CD14-positive monocyte (primary cell): ENCODE results near the gene MYL4. TPM values are rescaled to one million over a fixed set of nuclear protein-coding genes. Genes with fewer than 3 reads are reported as not detected.

Experiments
- DNase-seq, 3 donors: peaks; one replicate each; pipeline ENCODE4 v3.0.0-alpha.2; 2011 to 2022
- H2AFZ ChIP-seq: 2 replicates; pipeline ENCODE4 v1.6.0; 2012; ENCODE audit warnings: mild to moderate bottlenecking, low read depth, low read length, inconsistent platforms; ENCODE audit not compliant: insufficient read depth, poor library complexity, severe bottlenecking
- H3K27ac ChIP-seq, 2 donors: 1 replicate in 1 of 2; 2 replicates in 1 of 2; pipeline ENCODE4 v1.5.1; 2012 to 2013; ENCODE audit warnings: low read length in 2 of 2, control low read depth in 1 of 2, inconsistent platforms in 1 of 2, low read depth in 1 of 2, mild to moderate bottlenecking in 1 of 2
- H3K27me3 ChIP-seq, 2 donors: one replicate each; pipeline versions ENCODE4 v1.6.0 to v1.6.1; 2011 to 2013; ENCODE audit warnings: low read length in 2 of 2; ENCODE audit not compliant: control insufficient read depth in 2 of 2, insufficient read depth in 2 of 2
- H3K36me3 ChIP-seq, 2 donors: replicated peaks in 1 of 2; 1 replicate in 1 of 2; 2 replicates in 1 of 2; pipeline versions ENCODE4 v1.5.1 to v1.6.1; 2012 to 2013; ENCODE audit warnings: low read length in 2 of 2, control low read depth in 1 of 2, inconsistent platforms in 1 of 2, mild to moderate bottlenecking in 1 of 2; ENCODE audit not compliant: insufficient read depth in 2 of 2, control insufficient read depth in 1 of 2
- H3K4me1 ChIP-seq, 2 donors: 1 replicate in 1 of 2; 2 replicates in 1 of 2; pipeline versions ENCODE4 v1.5.1 to v1.6.1; 2012 to 2013; ENCODE audit warnings: low read length in 2 of 2, control low read depth in 1 of 2, inconsistent platforms in 1 of 2, mild to moderate bottlenecking in 1 of 2, moderate library complexity in 1 of 2; ENCODE audit not compliant: insufficient read depth in 2 of 2, control insufficient read depth in 1 of 2
- H3K4me2 ChIP-seq: replicated peaks from 2 replicates; pipeline ENCODE3; 2012; ENCODE audit warnings: low read length, moderate library complexity, mild to moderate bottlenecking; ENCODE audit not compliant: poor library complexity, severe bottlenecking; ENCODE audit errors: extremely low read depth
- H3K4me3 ChIP-seq, 3 experiments: fragments of 200-600 bp in 1 of 3; sonication (generic) in 1 of 3; replicated peaks in 1 of 3; 1 replicate in 2 of 3; 2 replicates in 1 of 3; pipeline ENCODE4 v1.5.1; 2011 to 2013; ENCODE audit warnings: low read length in 3 of 3, mild to moderate bottlenecking in 3 of 3, control low read depth in 2 of 3, low read depth in 2 of 3, inconsistent platforms in 1 of 3, moderate library complexity in 1 of 3
- H3K79me2 ChIP-seq: 2 replicates; pipeline ENCODE4 v1.6.0; 2012; ENCODE audit warnings: mild to moderate bottlenecking, control low read depth, inconsistent platforms, low read length, moderate library complexity; ENCODE audit not compliant: insufficient read depth
- H3K9ac ChIP-seq: 2 replicates; pipeline ENCODE4 v1.6.0; 2017; ENCODE audit warnings: low read length, mild to moderate bottlenecking; ENCODE audit not compliant: insufficient read depth, poor library complexity, severe bottlenecking
- H3K9me3 ChIP-seq, 2 donors: replicated peaks in 1 of 2; 1 replicate in 1 of 2; 2 replicates in 1 of 2; pipeline versions ENCODE4 v1.5.1 to v1.6.1; 2012 to 2013; ENCODE audit warnings: low read length in 2 of 2, control low read depth in 1 of 2; ENCODE audit not compliant: control insufficient read depth in 1 of 2, insufficient read depth in 1 of 2
- H4K20me1 ChIP-seq: 2 replicates; pipeline ENCODE4 v1.6.0; 2012; ENCODE audit warnings: mild to moderate bottlenecking, low read length, control low read depth, moderate library complexity; ENCODE audit not compliant: insufficient read depth
- H3K27ac Mint-ChIP-seq, 7 donors: one replicate each; pipeline ENCODE4 v1.8.0; 2020; ENCODE audit warnings: mild to moderate bottlenecking in 7 of 7, mixed read lengths in 7 of 7, moderate library complexity in 6 of 7, inconsistent platforms in 2 of 7
- H3K27me3 Mint-ChIP-seq, 3 donors: one replicate each; pipeline ENCODE4 v1.8.0; 2021 to 2022; ENCODE audit warnings: low read depth in 3 of 3, mild to moderate bottlenecking in 3 of 3, mixed read lengths in 3 of 3, moderate library complexity in 3 of 3, inconsistent platforms in 1 of 3
- H3K36me3 Mint-ChIP-seq, 2 donors: one replicate each; pipeline ENCODE4 v1.8.0; 2020; ENCODE audit warnings: mixed read lengths in 2 of 2, inconsistent platforms in 1 of 2, mild to moderate bottlenecking in 1 of 2
- H3K4me1 Mint-ChIP-seq: one replicate; pipeline ENCODE4 v1.8.0; 2020; ENCODE audit warnings: mild to moderate bottlenecking, mixed read lengths
- H3K4me3 Mint-ChIP-seq, 2 donors: one replicate each; pipeline ENCODE4 v1.8.0; 2020; ENCODE audit warnings: mild to moderate bottlenecking in 2 of 2, mixed read lengths in 2 of 2, moderate library complexity in 1 of 2
- H3K9me3 Mint-ChIP-seq, 7 donors: one replicate each; pipeline ENCODE4 v1.8.0; 2020 to 2022; ENCODE audit warnings: mixed read lengths in 7 of 7, mild to moderate bottlenecking in 6 of 7, moderate library complexity in 6 of 7, inconsistent platforms in 2 of 7
- CTCF ChIP-seq: fragments of 200-600 bp; IDR thresholded peaks from one replicate; pipeline ENCODE4 v1.8.0; 2022; ENCODE audit warnings: antibody characterized with exemption, mild to moderate bottlenecking
- WGBS: methylation state at CpG from one replicate; pipeline ENCODE4 v1.1.5; 2013; ENCODE audit warnings: missing lambda C conversion rate; ENCODE audit not compliant: insufficient coverage; 5-methylcytosine and 5-hydroxymethylcytosine counted together
- intact Hi-C, 2 donors: fragments of 100-400 bp; cut with micrococcal nuclease; formaldehyde crosslinking; loops; one replicate each; pipeline versions ENCODE4 v1.15.0 to v1.15.1; 2023
- polyA plus RNA-seq, 3 donors: library from polyadenylated mRNA; depleted of rRNA in 1 of 3; unstranded in 2 of 3; stranded (reverse) in 1 of 3; fragments of 300-500 nt in 2 of 3; fragments of >200 nt in 1 of 3; fragmentation: Illumina TruSeq in 2 of 3; gene quantifications; 1 replicate in 2 of 3; 2 replicates in 1 of 3; pipeline ENCODE4 v1.2.3, GENCODE V29; 2012 to 2021

The MYL4 gene
- polyA plus RNA-seq, 3 donors = 0.43 TPM; not detected in 2

GRCh38 chr17:47232465-47232864, 23.3 kb downstream of the MYL4 start:
- Histone ChIP-seq H3K27ac (no peak overlapping the region), H3K9me3 (peaks cover 0 to 12% of the 10 kb centered on the region in 2 donors), H3K36me3 (no peaks in the 10 kb centered on the region), H3K79me2 (no peaks in the 10 kb centered on the region), H3K27me3 (no peaks in the 10 kb centered on the region), H3K4me3 (no peak overlapping the region), H3K4me1 (peaks cover 9% of the 10 kb centered on the region in 2 donors), H3K4me2 (no peak overlapping the region), H4K20me1 (no peaks in the 10 kb centered on the region), H3K9ac (no peak overlapping the region), H2AFZ (no peak overlapping the region)
- Mint-ChIP-seq H3K9me3 (peaks cover 5 to 12% (median 10%) of the 10 kb centered on the region in 7 donors), H3K27me3 (peaks cover 8 to 11% (median 10%) of the 10 kb centered on the region in 3 donors), H3K36me3 (no peaks in the 10 kb centered on the region), H3K27ac (peak overlapping the region in 1 of 7 donors; percentile 38), H3K4me1 (peaks cover 11% of the 10 kb centered on the region), H3K4me3 (no peak overlapping the region)
- DNase-seq = no peak
- no peak for TF ChIP-seq CTCF
- intact Hi-C loops = loop anchor here in 1 of 2 donors (5.0 kb wide), 1 partner anchor 80 kb away; no protein-coding TSS in a partner anchor
- 100% methylated on average over 1 of the region's 2 CpGs for WGBS

GRCh38 chr17:47235506-47235905, 26.4 kb downstream of the MYL4 start:
- H3K27ac ChIP-seq = no peak overlapping the region
- peaks cover 0 to 20% of the 10 kb centered on the region in 2 donors for H3K9me3 ChIP-seq
- no peaks in the 10 kb centered on the region for H3K79me2 ChIP-seq
- H3K36me3 ChIP-seq = no peaks in the 10 kb centered on the region
- no peak for TF ChIP-seq CTCF
- no peak for DNase-seq
- Mint-ChIP-seq H3K36me3 (no peaks in the 10 kb centered on the region), H3K9me3 (peaks cover 5 to 14% (median 11%) of the 10 kb centered on the region in 7 donors), H3K4me3 (no peak overlapping the region), H3K27me3 (peaks cover 4 to 6% (median 4%) of the 10 kb centered on the region in 3 donors), H3K27ac (no peak overlapping the region), H3K4me1 (peaks cover 13% of the 10 kb centered on the region)
- H3K4me3 ChIP-seq = no peak overlapping the region
- H3K27me3 ChIP-seq = no peaks in the 10 kb centered on the region
- peaks cover 9 to 10% of the 10 kb centered on the region in 2 donors for H3K4me1 ChIP-seq
- no peak overlapping the region for H3K4me2 ChIP-seq
- no peak overlapping the region for H3K9ac ChIP-seq
- intact Hi-C loops = no loop called here
- H4K20me1 ChIP-seq = no peaks in the 10 kb centered on the region
- WGBS = 91% methylated on average over 3 of the region's 3 CpGs
- no peak overlapping the region for H2AFZ ChIP-seq
